Type B pancreatic cell (in vitro differentiated cells): ENCODE data around the gene DPP6. TPM values are rescaled to one million over a fixed set of nuclear protein-coding genes. Genes with fewer than 3 reads are reported as not detected.

Experiments
- DNase-seq: peaks from one replicate; pipeline ENCODE4 v3.0.0; 2021; ENCODE audit warnings: mixed read lengths; ENCODE audit not compliant: unreplicated experiment; ENCODE audit errors: extremely low spot score
- H3K27ac Mint-ChIP-seq: 2 replicates; pipeline ENCODE4 v1.8.0; 2021; ENCODE audit warnings: mild to moderate bottlenecking, mixed read lengths
- H3K27me3 Mint-ChIP-seq: 2 replicates; pipeline ENCODE4 v1.8.0; 2021; ENCODE audit warnings: mixed read lengths
- H3K36me3 Mint-ChIP-seq: 2 replicates; pipeline ENCODE4 v1.8.0; 2021; ENCODE audit warnings: mixed read lengths
- H3K4me1 Mint-ChIP-seq: one replicate; pipeline ENCODE4 v1.8.0; 2021; ENCODE audit warnings: mixed read lengths; ENCODE audit not compliant: unreplicated experiment
- H3K4me3 Mint-ChIP-seq: 2 replicates; pipeline ENCODE4 v1.8.0; 2021; ENCODE audit warnings: mild to moderate bottlenecking, mixed read lengths
- H3K9me3 Mint-ChIP-seq: 2 replicates; pipeline ENCODE4 v1.8.0; 2021; ENCODE audit warnings: mixed read lengths
- total RNA-seq: library from RNA; stranded (reverse); gene quantifications from 2 replicates; pipeline ENCODE4 v1.2.1, GENCODE V29; 2021; ENCODE audit warnings: low replicate concordance
- TF ChIP-seq, protein P1 (sequence below): fragments of 200-600 bp; sonication (generic); conservative IDR thresholded peaks from 2 replicates; pipeline ENCODE4 v1.5.0; 2021; ENCODE audit warnings: antibody characterized with exemption, mild to moderate bottlenecking

The DPP6 gene
- total RNA-seq, 1 donor from 2014 or later = 4.1 TPM

DNA sequence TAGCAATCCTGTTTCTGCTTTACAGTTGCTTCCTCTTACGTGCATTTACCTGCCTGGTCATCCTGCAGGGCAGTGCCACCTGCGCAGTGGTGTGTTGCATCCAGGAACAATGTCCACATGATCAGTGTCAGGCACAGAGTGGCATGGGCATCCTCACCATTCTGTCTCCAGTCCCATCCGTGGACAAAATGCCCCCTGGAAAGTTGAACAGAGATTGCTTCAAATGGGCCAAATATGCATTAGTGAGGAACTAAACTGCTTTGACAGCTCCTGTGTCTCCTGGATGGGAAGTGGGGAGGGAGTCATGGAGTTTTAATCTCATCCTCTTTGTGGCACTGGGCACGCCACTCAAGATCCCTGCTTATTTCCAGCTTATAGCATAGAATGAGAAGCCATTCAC lies 151.8 kb downstream of the DPP6 start:
- no peak for DNase-seq
- no peaks in the 10 kb centered on the region for H3K9me3 Mint-ChIP-seq
- H3K27me3 Mint-ChIP-seq = no peaks in the 10 kb centered on the region
- TF ChIP-seq, protein P1, sequence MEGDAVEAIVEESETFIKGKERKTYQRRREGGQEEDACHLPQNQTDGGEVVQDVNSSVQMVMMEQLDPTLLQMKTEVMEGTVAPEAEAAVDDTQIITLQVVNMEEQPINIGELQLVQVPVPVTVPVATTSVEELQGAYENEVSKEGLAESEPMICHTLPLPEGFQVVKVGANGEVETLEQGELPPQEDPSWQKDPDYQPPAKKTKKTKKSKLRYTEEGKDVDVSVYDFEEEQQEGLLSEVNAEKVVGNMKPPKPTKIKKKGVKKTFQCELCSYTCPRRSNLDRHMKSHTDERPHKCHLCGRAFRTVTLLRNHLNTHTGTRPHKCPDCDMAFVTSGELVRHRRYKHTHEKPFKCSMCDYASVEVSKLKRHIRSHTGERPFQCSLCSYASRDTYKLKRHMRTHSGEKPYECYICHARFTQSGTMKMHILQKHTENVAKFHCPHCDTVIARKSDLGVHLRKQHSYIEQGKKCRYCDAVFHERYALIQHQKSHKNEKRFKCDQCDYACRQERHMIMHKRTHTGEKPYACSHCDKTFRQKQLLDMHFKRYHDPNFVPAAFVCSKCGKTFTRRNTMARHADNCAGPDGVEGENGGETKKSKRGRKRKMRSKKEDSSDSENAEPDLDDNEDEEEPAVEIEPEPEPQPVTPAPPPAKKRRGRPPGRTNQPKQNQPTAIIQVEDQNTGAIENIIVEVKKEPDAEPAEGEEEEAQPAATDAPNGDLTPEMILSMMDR = no peak
- H3K4me3 Mint-ChIP-seq = no peak overlapping the region
- H3K27ac Mint-ChIP-seq = no peak overlapping the region
- no peaks in the 10 kb centered on the region for H3K4me1 Mint-ChIP-seq
- no peaks in the 10 kb centered on the region for H3K36me3 Mint-ChIP-seq

DNA sequence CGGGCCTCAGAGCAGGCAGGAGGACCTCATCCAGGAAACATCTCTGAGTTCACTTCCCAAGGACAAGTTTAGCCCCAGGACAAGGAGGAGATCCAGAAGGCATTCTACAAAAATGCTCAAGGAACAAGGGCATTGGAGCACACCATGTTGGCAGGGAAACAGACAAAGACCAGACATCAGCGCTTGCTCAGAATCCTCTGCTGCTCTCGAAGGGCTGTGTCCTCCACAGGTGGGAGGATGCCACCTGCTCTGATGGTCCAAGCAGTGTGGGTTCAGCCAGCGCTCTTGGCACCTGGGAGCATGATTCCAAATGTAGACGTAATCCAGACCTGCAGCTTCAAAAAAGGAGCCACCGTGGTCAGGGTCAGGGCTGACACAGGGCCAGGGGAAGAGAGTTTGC lies 160.7 kb downstream of the DPP6 start:
- no peaks in the 10 kb centered on the region for H3K4me1 Mint-ChIP-seq
- no peak for DNase-seq
- H3K27me3 Mint-ChIP-seq = no peaks in the 10 kb centered on the region
- no peaks in the 10 kb centered on the region for H3K36me3 Mint-ChIP-seq
- no peaks in the 10 kb centered on the region for H3K9me3 Mint-ChIP-seq
- no peak overlapping the region for H3K27ac Mint-ChIP-seq
- TF ChIP-seq, protein P1 = no peak
- no peak overlapping the region for H3K4me3 Mint-ChIP-seq

DNA sequence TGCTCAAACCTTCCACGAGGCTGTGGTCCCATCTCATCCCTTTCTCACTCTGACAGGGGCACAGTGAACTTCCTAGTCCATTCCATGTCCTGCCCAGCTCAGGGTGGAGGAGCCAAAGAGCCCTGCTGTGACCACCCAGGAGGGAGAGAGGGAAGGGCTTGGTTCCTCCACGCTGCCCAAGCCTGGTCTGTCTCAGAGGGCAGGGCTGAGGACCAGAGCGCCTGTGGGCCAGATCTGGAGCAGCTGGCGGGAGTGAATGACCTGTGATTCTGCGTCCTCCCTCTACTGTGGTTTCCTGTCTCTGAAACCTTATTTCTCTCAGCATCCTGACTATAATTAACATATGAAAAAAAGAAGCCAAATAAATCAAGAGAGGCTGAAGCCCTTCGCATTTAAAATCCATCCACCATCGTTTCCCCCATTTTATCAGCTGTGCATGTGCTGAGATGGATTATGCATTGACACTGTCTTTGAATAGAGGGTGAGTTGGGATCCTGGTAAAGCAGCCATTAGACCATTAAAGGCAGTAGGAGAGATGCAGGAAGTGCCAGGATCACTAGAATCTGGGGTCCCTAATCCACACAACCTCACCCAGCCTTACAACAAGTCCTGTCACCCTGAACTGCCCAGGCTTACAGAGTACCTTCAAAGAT lies 165.6 kb downstream of the DPP6 start:
- Mint-ChIP-seq H3K4me3 (no peak overlapping the region), H3K9me3 (no peaks in the 10 kb centered on the region), H3K27ac (no peak overlapping the region), H3K36me3 (no peaks in the 10 kb centered on the region), H3K27me3 (no peaks in the 10 kb centered on the region), H3K4me1 (no peaks in the 10 kb centered on the region)
- TF ChIP-seq, protein P1 = no peak
- DNase-seq = no peak

DNA sequence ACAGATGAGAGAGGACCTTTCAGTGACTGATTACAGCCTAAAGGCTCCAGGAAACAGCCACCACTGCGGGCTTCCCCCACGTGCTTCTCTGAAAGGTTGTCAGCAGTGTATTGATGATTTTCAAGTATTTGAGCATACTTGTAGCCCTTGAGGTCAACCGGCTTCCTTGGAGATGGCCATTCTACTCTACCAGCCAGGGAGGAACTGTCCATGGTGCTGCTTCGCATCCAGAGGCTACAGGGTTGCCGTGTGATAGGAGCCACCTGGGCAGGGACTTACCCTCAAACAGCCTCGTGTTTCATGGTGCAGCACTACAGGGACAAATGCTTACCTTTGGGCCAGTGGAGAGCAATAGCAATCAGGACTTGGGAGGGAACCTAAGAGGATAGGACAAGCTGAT lies 179.5 kb downstream of the DPP6 start:
- TF ChIP-seq, protein P1 = no peak
- peaks cover 4% of the 10 kb centered on the region for H3K9me3 Mint-ChIP-seq
- peaks cover 4% of the 10 kb centered on the region for H3K27me3 Mint-ChIP-seq
- DNase-seq = no peak
- no peak overlapping the region for H3K4me3 Mint-ChIP-seq
- H3K4me1 Mint-ChIP-seq = no peaks in the 10 kb centered on the region
- no peaks in the 10 kb centered on the region for H3K36me3 Mint-ChIP-seq
- no peak overlapping the region for H3K27ac Mint-ChIP-seq

DNA sequence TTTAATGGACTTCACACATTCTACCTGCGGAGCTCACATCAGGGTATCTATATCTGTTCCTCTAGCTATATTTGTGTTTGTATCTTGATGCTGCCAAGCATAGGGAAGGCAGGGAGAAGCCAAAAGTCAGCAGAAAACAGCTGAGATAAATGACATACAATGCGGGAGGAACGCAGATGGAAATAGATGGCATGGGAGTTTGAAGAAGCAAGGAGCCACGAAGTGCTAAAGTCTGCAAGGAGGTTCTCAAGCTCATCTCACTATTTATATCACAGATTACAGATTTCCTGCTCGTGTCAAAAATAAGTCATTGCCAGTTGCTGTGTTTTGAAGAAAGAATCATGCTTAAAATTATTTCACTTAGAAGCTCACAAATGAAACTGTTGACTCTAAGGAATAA lies 180.5 kb downstream of the DPP6 start:
- H3K27me3 Mint-ChIP-seq = peaks cover 4% of the 10 kb centered on the region
- H3K4me1 Mint-ChIP-seq = no peaks in the 10 kb centered on the region
- H3K4me3 Mint-ChIP-seq = no peak overlapping the region
- peaks cover 4% of the 10 kb centered on the region for H3K9me3 Mint-ChIP-seq
- H3K36me3 Mint-ChIP-seq = no peaks in the 10 kb centered on the region
- DNase-seq = no peak
- TF ChIP-seq, protein P1 = no peak
- no peak overlapping the region for H3K27ac Mint-ChIP-seq

DNA sequence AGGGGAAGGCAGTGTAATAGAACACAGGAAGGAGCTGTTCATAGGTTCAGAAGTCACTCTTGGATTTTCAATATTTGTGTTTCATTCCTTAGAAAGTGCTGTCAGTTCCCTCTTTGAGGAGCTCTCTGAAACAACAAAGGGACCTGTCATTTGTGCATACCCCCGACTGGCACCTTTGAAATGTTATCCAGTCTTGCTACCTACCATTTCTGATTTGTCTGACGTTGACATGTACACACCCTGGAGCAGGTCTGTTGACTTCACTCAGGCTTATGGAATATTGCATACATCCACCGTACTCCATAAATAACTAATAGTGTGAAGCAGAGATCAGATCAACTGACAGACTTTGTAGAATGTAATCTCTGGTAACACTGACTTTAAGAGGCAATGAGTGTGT lies 189.8 kb downstream of the DPP6 start:
- no peak overlapping the region for H3K27ac Mint-ChIP-seq
- no peaks in the 10 kb centered on the region for H3K4me1 Mint-ChIP-seq
- no peak overlapping the region for H3K4me3 Mint-ChIP-seq
- TF ChIP-seq, protein P1 = no peak
- no peaks in the 10 kb centered on the region for H3K27me3 Mint-ChIP-seq
- H3K36me3 Mint-ChIP-seq = no peaks in the 10 kb centered on the region
- no peaks in the 10 kb centered on the region for H3K9me3 Mint-ChIP-seq
- no peak for DNase-seq
